ENCODE results near the gene DOCK4. TPM values are rescaled to one million over a fixed set of nuclear protein-coding genes. Genes with fewer than 3 reads are reported as not detected.

DOCK4 gene
- total RNA-seq, 1 experiment from 2014 or later = 20.4 TPM

DNA sequence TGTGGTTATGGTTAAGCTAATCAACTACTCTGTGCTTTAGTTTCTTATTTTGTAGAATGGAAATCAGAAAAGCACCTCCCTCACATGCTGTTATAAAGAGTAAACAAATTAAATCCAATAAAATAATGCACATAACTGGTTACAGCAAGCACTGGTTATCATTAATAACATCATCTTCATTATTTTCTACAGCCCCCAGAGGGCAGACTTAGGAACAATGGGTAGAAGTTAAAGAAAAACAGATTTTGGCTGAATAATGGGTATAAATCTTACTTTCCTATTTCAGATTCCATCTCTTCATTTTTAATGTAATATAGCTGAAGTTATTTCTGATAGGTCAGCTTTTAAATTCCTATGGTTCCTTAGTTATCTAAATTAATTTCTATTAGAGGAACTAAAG lies 126.5 kb downstream of the DOCK4 start:
- DNase-seq (ENCODE audit: low spot score) (no peak), ATAC-seq (no peak)
- Mint-ChIP-seq H3K36me3 (peaks cover 4% of the 10 kb centered on the region; the same call in 1 of the 2 replicates), H3K9me3 (peaks cover 6% of the 10 kb centered on the region), H3K27ac (no peak overlapping the region), H3K4me3 (no peak overlapping the region), H3K4me1 (peaks cover 32% of the 10 kb centered on the region), H3K27me3 (ENCODE audit: low read depth) (no peaks in the 10 kb centered on the region)
- ChIA-PET POLR2A (no interaction called here), CTCF (interaction anchor here (1.5 kb wide), 2 partner anchors 9 to 136 kb away, joined by 3 to 6 read pairs; no protein-coding TSS in a partner anchor)
- TF ChIP-seq TEAD4 (CRISPR knock-in tag; IDR thresholded peaks at IDR 0.05) (no peak), E2F5 (CRISPR knock-in tag; IDR thresholded peaks at IDR 0.05) (no peak)
- TF ChIP-seq, protein P1, sequence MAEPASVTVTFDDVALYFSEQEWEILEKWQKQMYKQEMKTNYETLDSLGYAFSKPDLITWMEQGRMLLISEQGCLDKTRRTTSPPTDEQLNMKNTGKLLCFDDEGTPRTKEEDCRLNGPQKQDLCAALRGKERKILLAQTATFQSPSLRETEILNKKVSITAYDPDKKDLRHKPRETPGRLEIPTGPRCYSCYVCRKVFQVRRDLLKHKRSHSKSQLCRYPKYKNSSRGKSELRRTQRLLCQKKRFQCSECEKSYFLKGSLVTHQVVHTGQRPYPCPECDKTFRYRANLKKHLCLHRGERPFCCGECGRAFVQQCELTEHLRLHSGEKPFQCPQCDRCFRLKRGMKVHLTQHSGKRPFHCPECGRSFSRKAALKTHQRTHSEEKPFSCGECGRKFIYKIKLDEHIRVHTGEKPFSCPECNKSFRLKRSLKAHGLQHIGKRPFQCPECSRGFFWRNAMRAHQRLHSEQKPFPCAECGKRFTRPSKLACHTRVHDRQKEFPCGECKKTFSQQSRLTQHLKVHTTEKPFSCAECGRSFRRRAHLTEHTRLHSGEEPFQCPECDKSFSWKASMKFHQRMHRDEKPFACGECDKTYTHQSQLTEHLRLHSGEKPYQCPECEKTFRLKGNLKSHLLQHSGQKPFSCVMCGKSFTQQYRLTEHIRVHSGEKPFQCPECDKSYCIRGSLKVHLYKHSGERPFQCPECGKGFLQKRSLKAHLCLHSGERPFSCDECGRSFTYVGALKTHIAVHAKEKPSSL (CRISPR knock-in tag; conservative IDR thresholded peaks at IDR 0.05) = no peak

DNA sequence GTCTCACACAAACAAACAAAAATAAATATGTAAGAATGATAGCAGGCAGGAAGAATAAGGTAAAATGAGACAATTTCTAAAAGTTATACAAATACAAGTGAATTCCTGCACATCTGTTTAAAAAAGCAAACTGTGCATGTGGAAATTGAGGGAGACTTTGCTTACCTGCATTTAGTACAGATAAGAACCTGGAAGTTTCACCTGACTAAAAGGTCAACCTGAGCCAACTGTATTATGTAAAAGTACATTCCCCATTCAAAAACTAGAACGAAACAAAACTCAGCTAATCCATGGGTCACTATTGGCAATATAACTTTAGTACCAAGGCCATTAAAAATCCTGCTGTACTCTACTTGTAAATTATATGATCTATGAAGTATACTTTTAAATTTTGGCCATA lies 127.1 kb downstream of the DOCK4 start:
- Mint-ChIP-seq H3K36me3 (peaks cover 7% of the 10 kb centered on the region; the same call in 1 of the 2 replicates), H3K27me3 (ENCODE audit: low read depth) (no peaks in the 10 kb centered on the region), H3K27ac (no peak overlapping the region), H3K9me3 (peaks cover 10% of the 10 kb centered on the region), H3K4me3 (no peak overlapping the region), H3K4me1 (peaks cover 28% of the 10 kb centered on the region)
- DNase-seq (ENCODE audit: low spot score) (no peak), ATAC-seq (no peak)
- ChIA-PET POLR2A (no interaction called here), CTCF (interaction anchor here (1.5 kb wide), 2 partner anchors 9 to 136 kb away, joined by 3 to 6 read pairs; no protein-coding TSS in a partner anchor)
- TF ChIP-seq MAX (CRISPR knock-in tag; IDR thresholded peaks at IDR 0.05) (no peak), NR1H2 (CRISPR knock-in tag; IDR thresholded peaks at IDR 0.05) (no peak), E2F5 (CRISPR knock-in tag; IDR thresholded peaks at IDR 0.05) (no peak), ATF3 (CRISPR knock-in tag; conservative IDR thresholded peaks at IDR 0.05) (no peak), PRRX2 (CRISPR knock-in tag; IDR thresholded peaks at IDR 0.05) (no peak), ZBTB21 (CRISPR knock-in tag; IDR thresholded peaks at IDR 0.05; ENCODE audit: borderline replicate concordance) (no peak), ZNF512 (CRISPR knock-in tag; IDR thresholded peaks at IDR 0.05; ENCODE audit: borderline replicate concordance) (no peak), FOXJ3 (CRISPR knock-in tag; IDR thresholded peaks at IDR 0.05; ENCODE audit: borderline replicate concordance) (no peak), GRHL2 (CRISPR knock-in tag; IDR thresholded peaks at IDR 0.05; ENCODE audit: insufficient replicate concordance, severe bottlenecking) (no peak), HMGA2 (CRISPR knock-in tag; IDR thresholded peaks at IDR 0.05) (no peak), ESRRA (CRISPR knock-in tag; IDR thresholded peaks at IDR 0.05; ENCODE audit: borderline replicate concordance) (no peak)
- TF ChIP-seq, protein P2, sequence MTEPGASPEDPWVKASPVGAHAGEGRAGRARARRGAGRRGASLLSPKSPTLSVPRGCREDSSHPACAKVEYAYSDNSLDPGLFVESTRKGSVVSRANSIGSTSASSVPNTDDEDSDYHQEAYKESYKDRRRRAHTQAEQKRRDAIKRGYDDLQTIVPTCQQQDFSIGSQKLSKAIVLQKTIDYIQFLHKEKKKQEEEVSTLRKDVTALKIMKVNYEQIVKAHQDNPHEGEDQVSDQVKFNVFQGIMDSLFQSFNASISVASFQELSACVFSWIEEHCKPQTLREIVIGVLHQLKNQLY (CRISPR knock-in tag; IDR thresholded peaks at IDR 0.05) = no peak

DNA sequence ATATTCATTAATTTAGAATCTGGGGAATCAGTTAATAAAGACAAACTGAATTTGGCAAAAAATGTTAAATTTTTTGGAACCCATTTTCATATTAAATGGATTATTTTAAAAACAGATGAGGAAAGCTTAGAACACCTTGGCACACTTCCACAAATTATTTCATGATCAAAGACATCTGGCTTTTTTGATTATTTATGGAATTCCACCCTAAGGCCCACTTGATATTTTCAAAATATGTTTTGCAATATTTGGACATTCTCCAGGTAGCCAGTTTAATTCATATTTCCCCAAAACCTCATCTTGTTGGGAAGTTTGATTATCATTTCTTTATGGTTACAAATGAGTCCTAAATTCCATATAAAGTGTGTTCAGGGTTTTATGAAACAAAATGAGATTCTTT lies 129.9 kb downstream of the DOCK4 start:
- ATAC-seq = no peak
- ChIA-PET CTCF (no interaction called here), POLR2A (no interaction called here)
- Mint-ChIP-seq H3K36me3 (peaks cover 7% of the 10 kb centered on the region; the same call in 1 of the 2 replicates), H3K4me1 (peaks cover 11% of the 10 kb centered on the region), H3K9me3 (peaks cover 10% of the 10 kb centered on the region), H3K27ac (no peak overlapping the region), H3K4me3 (no peak overlapping the region), H3K27me3 (ENCODE audit: low read depth) (no peaks in the 10 kb centered on the region)
- no peak for DNase-seq (ENCODE audit: low spot score)
- TF ChIP-seq ATF3 (CRISPR knock-in tag; conservative IDR thresholded peaks at IDR 0.05) = no peak
- no peak for TF ChIP-seq NR1H2 (CRISPR knock-in tag; IDR thresholded peaks at IDR 0.05)
- TF ChIP-seq, protein P3, sequence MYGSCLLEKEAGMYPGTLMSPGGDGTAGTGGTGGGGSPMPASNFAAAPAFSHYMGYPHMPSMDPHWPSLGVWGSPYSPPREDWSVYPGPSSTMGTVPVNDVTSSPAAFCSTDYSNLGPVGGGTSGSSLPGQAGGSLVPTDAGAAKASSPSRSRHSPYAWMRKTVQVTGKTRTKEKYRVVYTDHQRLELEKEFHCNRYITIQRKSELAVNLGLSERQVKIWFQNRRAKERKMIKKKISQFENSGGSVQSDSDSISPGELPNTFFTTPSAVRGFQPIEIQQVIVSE (CRISPR knock-in tag; IDR thresholded peaks at IDR 0.05; ENCODE audit: borderline replicate concordance) = no peak
- no peak for TF ChIP-seq GTF2I (CRISPR knock-in tag; conservative IDR thresholded peaks at IDR 0.05)
- TF ChIP-seq EMX1 (CRISPR knock-in tag; IDR thresholded peaks at IDR 0.05) = no peak
- TF ChIP-seq ZNF317 (CRISPR knock-in tag; IDR thresholded peaks at IDR 0.05; ENCODE audit: borderline replicate concordance, low read depth) = no peak
- TF ChIP-seq GABPB1 (CRISPR knock-in tag; IDR thresholded peaks at IDR 0.05) = no peak
- no peak for TF ChIP-seq ZNF423 (CRISPR knock-in tag; IDR thresholded peaks at IDR 0.05)
- no peak for TF ChIP-seq CBFB (CRISPR knock-in tag; IDR thresholded peaks at IDR 0.05; ENCODE audit: low read depth)
- no peak for TF ChIP-seq E2F5 (CRISPR knock-in tag; IDR thresholded peaks at IDR 0.05)
